B cell (primary cell): ENCODE data around the gene PSMC6.

Experiments used
- CTCF ChIP-seq: fragments of 200-600 bp; IDR thresholded peaks from one replicate; pipeline ENCODE4 v1.8.0; 2022; ENCODE audit warnings: antibody characterized with exemption, mild to moderate bottlenecking
- EZH2 ChIP-seq: IDR thresholded peaks from 2 replicates; pipeline ENCODE4 v1.6.1; 2012; ENCODE audit warnings: borderline replicate concordance, low read depth, mild to moderate bottlenecking, moderate library complexity, low read length; ENCODE audit not compliant: insufficient read depth, poor library complexity, severe bottlenecking

- TF ChIP-seq EZH2 (no peak), CTCF (no peak)
Measured at GRCh38 chr14:52716155-52716554, 9.2 kb downstream of the PSMC6 start.
